ENCODE data around the gene TSEN34. TPM values are rescaled to one million over a fixed set of nuclear protein-coding genes. Genes with fewer than 3 reads are reported as not detected.
A peak's percentile ranks its signal among the peaks of the same experiment; 100 is the strongest.
"Not testable (repeated sequence)": the region's sequence is repeated elsewhere in the genome, so short reads cannot be mapped to it uniquely, and the experiment has no call there.

Gene TSEN34
- total RNA-seq, 1 experiment from 2014 or later, result 64.7 TPM

DNA sequence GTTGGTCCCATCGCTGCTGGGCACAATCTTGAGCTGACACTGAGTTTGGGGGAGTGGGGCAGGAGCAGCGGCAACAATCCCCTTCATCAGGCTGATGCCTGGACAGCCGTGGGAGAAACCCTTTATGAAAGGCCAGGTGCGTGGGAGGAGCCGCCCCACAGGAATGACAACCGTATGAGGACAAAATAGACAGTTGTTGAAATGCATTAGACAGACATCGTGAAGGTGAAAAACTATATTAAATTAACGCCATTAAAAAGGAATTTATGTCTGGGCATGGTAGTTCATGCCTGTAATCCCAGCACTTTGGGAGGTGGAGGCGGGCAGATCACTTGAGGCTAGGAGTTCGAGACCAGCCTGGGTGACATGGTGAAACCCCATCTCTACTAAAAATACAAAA lies 33.5 kb downstream of the TSEN34 start:
- intact Hi-C loops (cut with micrococcal nuclease; ENCODE audit: unreplicated experiment); H3K36me3 ChIP-seq (ENCODE audit: insufficient read depth, low read length, poor library complexity, severe bottlenecking); CTCF ChIA-PET; BruUV-seq (replicated peaks); POLR2A ChIA-PET (ENCODE audit: low non-redundant PET); DNase-seq (ENCODE audit: low spot score); H3K4me3 ChIP-seq (ENCODE audit: low read depth, low read length, poor library complexity, severe bottlenecking); H3K9me3 ChIP-seq (ENCODE audit: low read depth, low read length, poor library complexity, severe bottlenecking); H3K27ac ChIP-seq (ENCODE audit: low read depth, low read length, poor library complexity, severe bottlenecking); H3K4me1 ChIP-seq (ENCODE audit: insufficient read depth, low read length, poor library complexity, severe bottlenecking): not testable (repeated sequence)
- peaks cover 15% of the 10 kb centered on the region for H3K27me3 ChIP-seq (replicated peaks; ENCODE audit: insufficient read depth, low read depth, low read length, poor library complexity)

DNA sequence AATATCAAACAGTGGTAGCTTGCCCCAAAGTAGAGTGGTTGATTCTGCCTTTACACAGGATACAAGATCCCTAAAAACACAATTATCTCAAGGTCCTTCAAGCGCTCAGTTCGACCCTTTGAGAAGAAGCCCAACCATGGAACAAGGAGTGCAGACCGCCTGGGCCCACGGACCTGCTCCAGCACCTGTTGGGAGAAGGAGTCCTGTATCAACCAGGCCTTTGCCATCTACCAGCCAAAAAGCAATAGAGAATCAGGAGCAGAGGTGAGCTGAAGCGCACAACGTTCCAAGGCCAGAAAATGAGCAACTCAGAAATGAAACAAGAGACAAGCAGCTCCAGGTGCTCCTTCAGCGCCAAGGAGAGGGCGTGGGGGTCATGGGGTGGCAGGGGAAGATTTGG lies 38.0 kb downstream of the TSEN34 start:
- H3K4me1 ChIP-seq (ENCODE audit: insufficient read depth, low read length, poor library complexity, severe bottlenecking), result no peaks in the 10 kb centered on the region
- H3K36me3 ChIP-seq (ENCODE audit: insufficient read depth, low read length, poor library complexity, severe bottlenecking), result no peaks in the 10 kb centered on the region
- TF ChIP-seq, protein P1, sequence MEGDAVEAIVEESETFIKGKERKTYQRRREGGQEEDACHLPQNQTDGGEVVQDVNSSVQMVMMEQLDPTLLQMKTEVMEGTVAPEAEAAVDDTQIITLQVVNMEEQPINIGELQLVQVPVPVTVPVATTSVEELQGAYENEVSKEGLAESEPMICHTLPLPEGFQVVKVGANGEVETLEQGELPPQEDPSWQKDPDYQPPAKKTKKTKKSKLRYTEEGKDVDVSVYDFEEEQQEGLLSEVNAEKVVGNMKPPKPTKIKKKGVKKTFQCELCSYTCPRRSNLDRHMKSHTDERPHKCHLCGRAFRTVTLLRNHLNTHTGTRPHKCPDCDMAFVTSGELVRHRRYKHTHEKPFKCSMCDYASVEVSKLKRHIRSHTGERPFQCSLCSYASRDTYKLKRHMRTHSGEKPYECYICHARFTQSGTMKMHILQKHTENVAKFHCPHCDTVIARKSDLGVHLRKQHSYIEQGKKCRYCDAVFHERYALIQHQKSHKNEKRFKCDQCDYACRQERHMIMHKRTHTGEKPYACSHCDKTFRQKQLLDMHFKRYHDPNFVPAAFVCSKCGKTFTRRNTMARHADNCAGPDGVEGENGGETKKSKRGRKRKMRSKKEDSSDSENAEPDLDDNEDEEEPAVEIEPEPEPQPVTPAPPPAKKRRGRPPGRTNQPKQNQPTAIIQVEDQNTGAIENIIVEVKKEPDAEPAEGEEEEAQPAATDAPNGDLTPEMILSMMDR (conservative IDR thresholded peaks at IDR 0.05; ENCODE audit: low read depth, low read length), result no peak
- TF ChIP-seq EZH2 (IDR thresholded peaks at IDR 0.05; ENCODE audit: borderline replicate concordance, low read depth, low read length, poor library complexity, severe bottlenecking), result no peak
- H3K27me3 ChIP-seq (replicated peaks; ENCODE audit: insufficient read depth, low read depth, low read length, poor library complexity), result peaks cover 17% of the 10 kb centered on the region
- H3K4me3 ChIP-seq (ENCODE audit: low read depth, low read length, poor library complexity, severe bottlenecking), result no peak overlapping the region
- no peaks in the 10 kb centered on the region for H3K9me3 ChIP-seq (ENCODE audit: low read depth, low read length, poor library complexity, severe bottlenecking)
- no TSS peak for BruUV-seq (replicated peaks)
- POLR2A ChIA-PET (ENCODE audit: low non-redundant PET), result no interaction called here
- no peak for DNase-seq (ENCODE audit: low spot score)
- H3K27ac ChIP-seq (ENCODE audit: low read depth, low read length, poor library complexity, severe bottlenecking), result no peak overlapping the region
- CTCF ChIA-PET, result no interaction called here
- intact Hi-C loops (cut with micrococcal nuclease; ENCODE audit: unreplicated experiment), result no loop called here

DNA sequence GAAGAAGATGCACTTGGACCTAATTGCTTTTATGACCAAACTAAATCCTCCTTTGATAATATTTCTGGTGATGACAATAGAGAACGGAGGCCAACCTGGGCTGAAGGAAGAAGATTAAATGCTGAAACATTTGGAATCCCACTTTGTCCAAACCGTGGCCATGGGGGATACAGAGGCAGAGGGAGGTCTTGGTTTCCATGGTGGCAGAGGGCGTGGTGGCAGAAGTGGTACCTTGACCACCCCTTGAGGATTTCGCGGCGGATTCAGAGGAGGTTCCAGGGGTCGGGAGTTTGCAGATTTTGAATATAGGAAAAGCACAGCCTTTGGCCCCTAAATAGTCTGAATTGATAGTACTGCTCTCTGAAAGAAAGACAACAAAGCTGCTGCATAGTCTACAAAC lies 38.9 kb downstream of the TSEN34 start:
- no peaks in the 10 kb centered on the region for H3K4me1 ChIP-seq (ENCODE audit: insufficient read depth, low read length, poor library complexity, severe bottlenecking)
- intact Hi-C loops (cut with micrococcal nuclease; ENCODE audit: unreplicated experiment), result loop anchor here (2.0 kb wide), 1 partner anchor 61 kb away; no protein-coding TSS in a partner anchor
- no TSS peak for BruUV-seq (replicated peaks)
- no peaks in the 10 kb centered on the region for H3K36me3 ChIP-seq (ENCODE audit: insufficient read depth, low read length, poor library complexity, severe bottlenecking)
- no peak for TF ChIP-seq EZH2 (IDR thresholded peaks at IDR 0.05; ENCODE audit: borderline replicate concordance, low read depth, low read length, poor library complexity, severe bottlenecking)
- TF ChIP-seq, protein P1 (conservative IDR thresholded peaks at IDR 0.05; ENCODE audit: low read depth, low read length), result no peak
- peaks cover 21% of the 10 kb centered on the region for H3K27me3 ChIP-seq (replicated peaks; ENCODE audit: insufficient read depth, low read depth, low read length, poor library complexity)
- H3K4me3 ChIP-seq (ENCODE audit: low read depth, low read length, poor library complexity, severe bottlenecking), result no peak overlapping the region
- ChIA-PET POLR2A (ENCODE audit: low non-redundant PET) (no interaction called here), CTCF (no interaction called here)
- no peak overlapping the region for H3K27ac ChIP-seq (ENCODE audit: low read depth, low read length, poor library complexity, severe bottlenecking)
- no peaks in the 10 kb centered on the region for H3K9me3 ChIP-seq (ENCODE audit: low read depth, low read length, poor library complexity, severe bottlenecking)
- DNase-seq (ENCODE audit: low spot score), result no peak

DNA sequence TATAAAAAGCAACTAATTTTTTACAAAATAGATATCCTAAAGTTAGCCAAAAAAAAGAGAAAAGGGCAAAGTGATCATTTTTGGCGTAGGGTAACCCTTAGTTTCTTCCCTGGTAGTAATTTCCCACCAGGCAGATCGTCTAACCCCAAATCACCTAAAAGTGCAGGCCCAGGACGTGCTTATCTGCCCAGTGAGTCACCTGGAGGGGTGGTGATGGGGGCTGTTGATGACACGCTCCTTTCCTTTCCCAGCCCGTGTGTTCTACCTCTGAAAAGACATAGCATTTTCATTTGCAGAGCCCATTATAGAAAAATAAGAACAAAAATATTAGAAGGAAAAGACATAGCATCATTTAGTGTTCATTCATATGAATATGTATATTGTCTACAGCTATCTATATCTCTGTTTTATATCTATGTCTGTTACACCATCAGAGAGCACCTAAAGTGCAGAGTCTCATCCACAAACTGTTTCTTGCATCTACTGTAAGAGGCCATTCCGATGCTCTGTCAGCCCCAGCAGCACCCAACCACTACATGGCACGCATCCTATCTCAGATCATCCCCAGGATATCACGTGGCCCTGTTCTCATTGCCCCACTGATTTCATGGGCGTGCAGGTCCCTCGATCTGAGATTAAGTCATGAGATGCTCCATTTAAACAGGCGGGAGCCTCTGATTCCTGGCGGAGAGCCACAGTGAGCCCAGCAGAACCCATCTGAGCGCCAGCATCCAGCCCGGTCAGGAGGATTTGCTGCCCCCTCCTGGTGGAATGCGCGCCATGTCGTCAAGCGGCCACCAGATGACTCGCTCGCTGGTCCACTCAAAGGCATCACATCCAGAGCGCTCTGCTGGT lies 40.2 kb downstream of the TSEN34 start:
- H3K9me3 ChIP-seq (ENCODE audit: low read depth, low read length, poor library complexity, severe bottlenecking), result no peaks in the 10 kb centered on the region
- intact Hi-C loops (cut with micrococcal nuclease; ENCODE audit: unreplicated experiment), result loop anchor here (2.0 kb wide), 1 partner anchor 63 kb away; no protein-coding TSS in a partner anchor
- no peaks in the 10 kb centered on the region for H3K4me1 ChIP-seq (ENCODE audit: insufficient read depth, low read length, poor library complexity, severe bottlenecking)
- ChIA-PET CTCF (no interaction called here), POLR2A (ENCODE audit: low non-redundant PET) (no interaction called here)
- no peak overlapping the region for H3K27ac ChIP-seq (ENCODE audit: low read depth, low read length, poor library complexity, severe bottlenecking)
- no peak for TF ChIP-seq EZH2 (IDR thresholded peaks at IDR 0.05; ENCODE audit: borderline replicate concordance, low read depth, low read length, poor library complexity, severe bottlenecking)
- TF ChIP-seq, protein P1 (conservative IDR thresholded peaks at IDR 0.05; ENCODE audit: low read depth, low read length), result peak; percentile 99
- BruUV-seq (replicated peaks), result no TSS peak
- H3K36me3 ChIP-seq (ENCODE audit: insufficient read depth, low read length, poor library complexity, severe bottlenecking), result no peaks in the 10 kb centered on the region
- DNase-seq (ENCODE audit: low spot score), result peak; percentile 89
- H3K27me3 ChIP-seq (replicated peaks; ENCODE audit: insufficient read depth, low read depth, low read length, poor library complexity), result peaks cover 24% of the 10 kb centered on the region
- H3K4me3 ChIP-seq (ENCODE audit: low read depth, low read length, poor library complexity, severe bottlenecking), result no peak overlapping the region
